ENCODE measurements around the gene GIPC1.

DNA sequence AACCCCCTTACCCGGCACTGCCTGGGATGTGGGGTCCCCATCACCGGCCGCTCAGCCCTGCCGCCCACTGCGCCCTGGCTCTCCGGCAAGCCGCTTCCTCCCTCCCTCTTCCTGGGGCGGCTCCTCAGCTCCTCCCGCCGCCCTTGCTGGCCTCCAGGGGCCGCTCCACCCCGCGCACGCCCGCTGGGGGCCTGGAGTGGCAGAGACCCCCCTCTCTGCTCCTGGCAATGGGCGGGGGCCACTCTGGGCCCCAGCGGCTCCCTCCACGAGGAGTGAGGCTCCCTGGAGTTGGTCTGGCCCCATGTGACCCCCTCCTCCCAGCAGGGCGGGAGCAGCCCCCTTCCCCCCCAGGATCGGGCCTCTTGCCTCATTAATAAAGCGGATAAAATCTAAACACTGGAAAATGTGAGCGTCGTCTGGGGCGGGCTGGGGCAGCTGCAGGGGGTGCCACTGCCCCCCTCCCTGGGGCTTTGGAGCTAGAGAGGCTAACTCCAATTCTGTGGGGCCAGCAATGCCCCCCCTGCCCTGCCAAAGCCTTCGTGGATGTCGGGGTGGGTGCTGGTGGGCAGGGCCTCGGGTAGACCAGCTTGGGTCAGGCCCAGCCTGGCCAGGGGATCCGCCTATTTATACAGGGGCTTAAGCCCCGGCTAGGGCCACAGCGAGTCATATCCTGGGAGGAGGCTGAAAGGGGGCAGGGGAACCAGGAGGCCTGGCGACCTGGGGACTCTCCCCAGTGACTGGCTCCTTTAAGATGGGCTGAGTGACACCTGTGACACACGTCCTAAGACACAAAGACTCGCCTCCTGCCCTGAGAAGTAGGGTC, 20.5 kb downstream of the GIPC1 start, which contains the start of gene PTGER1:
- TF ChIP-seq, protein P1, sequence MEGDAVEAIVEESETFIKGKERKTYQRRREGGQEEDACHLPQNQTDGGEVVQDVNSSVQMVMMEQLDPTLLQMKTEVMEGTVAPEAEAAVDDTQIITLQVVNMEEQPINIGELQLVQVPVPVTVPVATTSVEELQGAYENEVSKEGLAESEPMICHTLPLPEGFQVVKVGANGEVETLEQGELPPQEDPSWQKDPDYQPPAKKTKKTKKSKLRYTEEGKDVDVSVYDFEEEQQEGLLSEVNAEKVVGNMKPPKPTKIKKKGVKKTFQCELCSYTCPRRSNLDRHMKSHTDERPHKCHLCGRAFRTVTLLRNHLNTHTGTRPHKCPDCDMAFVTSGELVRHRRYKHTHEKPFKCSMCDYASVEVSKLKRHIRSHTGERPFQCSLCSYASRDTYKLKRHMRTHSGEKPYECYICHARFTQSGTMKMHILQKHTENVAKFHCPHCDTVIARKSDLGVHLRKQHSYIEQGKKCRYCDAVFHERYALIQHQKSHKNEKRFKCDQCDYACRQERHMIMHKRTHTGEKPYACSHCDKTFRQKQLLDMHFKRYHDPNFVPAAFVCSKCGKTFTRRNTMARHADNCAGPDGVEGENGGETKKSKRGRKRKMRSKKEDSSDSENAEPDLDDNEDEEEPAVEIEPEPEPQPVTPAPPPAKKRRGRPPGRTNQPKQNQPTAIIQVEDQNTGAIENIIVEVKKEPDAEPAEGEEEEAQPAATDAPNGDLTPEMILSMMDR (IDR thresholded peaks at IDR 0.05) = peak; percentile 15 to 39 (median 30)
- TF ChIP-seq POLR2A (IDR thresholded peaks at IDR 0.05) = no peak

Measured in right lobe of liver (tissue), 4 donors.